GM11168 (cell line): ENCODE results near the gene OSBPL7.
"Not testable (repeated sequence)": the region's sequence is repeated elsewhere in the genome, so short reads cannot be mapped to it uniquely, and the experiment has no call there.

Experiments used
- in situ Hi-C: fragments of 300-500 bp; cut with MboI; formaldehyde crosslinking; loops from one replicate; pipeline ENCODE4 v1.12.0; 2022; ENCODE audit warnings: low sequenced_read_pairs; ENCODE audit not compliant: unreplicated experiment

Gene OSBPL7

GRCh38 chr17:47776330-47777197 is 45.0 kb downstream of the OSBPL7 start:
- in situ Hi-C loops, result no loop called here

GRCh38 chr17:47774987-47775580 is 46.5 kb downstream of the OSBPL7 start:
- in situ Hi-C loops, result no loop called here

GRCh38 chr17:47774331-47774730 is 47.3 kb downstream of the OSBPL7 start:
- in situ Hi-C loops, result no loop called here

GRCh38 chr17:47773649-47774048 is 47.9 kb downstream of the OSBPL7 start:
- in situ Hi-C loops, result not testable (repeated sequence)

- in situ Hi-C loops, result no loop called here
Observed at GRCh38 chr17:47763913-47764582, 57.5 kb downstream of the OSBPL7 start.

- in situ Hi-C loops, result no loop called here
Observed at GRCh38 chr17:47762728-47763127, 58.9 kb downstream of the OSBPL7 start.

GRCh38 chr17:47760409-47761140 is 61.0 kb downstream of the OSBPL7 start:
- in situ Hi-C loops, result no loop called here

GRCh38 chr17:47757386-47757785 is 64.2 kb downstream of the OSBPL7 start:
- in situ Hi-C loops, result no loop called here
